Peyer's patch (tissue), 4 donors: ENCODE data around the gene UBXN6. TPM values are rescaled to one million over a fixed set of nuclear protein-coding genes. Genes with fewer than 3 reads are reported as not detected.
A peak's percentile ranks its signal among the peaks of the same experiment; 100 is the strongest.

Experiments used
- DNase-seq, 3 donors: peaks; one replicate each; pipeline ENCODE4 v3.0.0-alpha.2; 2017 to 2019
- H3K27ac ChIP-seq, 4 donors: fragments of 200-600 bp; sonication (generic); one replicate each; pipeline ENCODE4 v1.5.1; 2016 to 2019
- H3K27me3 ChIP-seq, 2 donors: fragments of 200-600 bp; sonication (generic); one replicate each; pipeline ENCODE4 v1.5.1; 2019
- H3K36me3 ChIP-seq, 3 donors: fragments of 200-600 bp; sonication (generic); one replicate each; pipeline ENCODE4 v1.5.1; 2016 to 2019
- H3K4me1 ChIP-seq, 4 donors: fragments of 200-600 bp; sonication (generic); one replicate each; pipeline ENCODE4 v1.5.1; 2016 to 2019
- H3K4me3 ChIP-seq, 4 donors: fragments of 200-600 bp; sonication (generic); 1 replicate in 3 of 4; 2 replicates in 1 of 4; pipeline ENCODE4 v1.5.1; 2016 to 2019; ENCODE audit warnings: mild to moderate bottlenecking in 1 of 4
- H3K9me3 ChIP-seq, 4 donors: fragments of 200-600 bp; sonication (generic); one replicate each; pipeline ENCODE4 v1.5.1; 2016 to 2019; ENCODE audit warnings: mild to moderate bottlenecking in 1 of 4
- CTCF ChIP-seq, 6 experiments: fragments of 450-650 bp in 4 of 6; fragments of 200-600 bp in 2 of 6; sonication (generic) in 1 of 6; IDR thresholded peaks; one replicate each; pipeline ENCODE4 v1.5.1; 2017 to 2019; ENCODE audit warnings: antibody characterized with exemption in 6 of 6, mild to moderate bottlenecking in 3 of 6, moderate library complexity in 1 of 6
- POLR2A ChIP-seq, 2 donors: fragments of 450-650 bp; IDR thresholded peaks; one replicate each; pipeline ENCODE4 v1.5.1; 2017; ENCODE audit warnings: antibody characterized with exemption in 2 of 2, mild to moderate bottlenecking in 2 of 2, moderate library complexity in 2 of 2
- total RNA-seq, 4 donors: library from RNA; depleted of rRNA; stranded (reverse); fragments of >200 nt; gene quantifications; one replicate each; pipeline ENCODE4 v1.1.0, GENCODE V29; 2016

The UBXN6 gene
- total RNA-seq, 4 donors from 2014 or later = 94.9 to 178 (median 163) TPM

DNA sequence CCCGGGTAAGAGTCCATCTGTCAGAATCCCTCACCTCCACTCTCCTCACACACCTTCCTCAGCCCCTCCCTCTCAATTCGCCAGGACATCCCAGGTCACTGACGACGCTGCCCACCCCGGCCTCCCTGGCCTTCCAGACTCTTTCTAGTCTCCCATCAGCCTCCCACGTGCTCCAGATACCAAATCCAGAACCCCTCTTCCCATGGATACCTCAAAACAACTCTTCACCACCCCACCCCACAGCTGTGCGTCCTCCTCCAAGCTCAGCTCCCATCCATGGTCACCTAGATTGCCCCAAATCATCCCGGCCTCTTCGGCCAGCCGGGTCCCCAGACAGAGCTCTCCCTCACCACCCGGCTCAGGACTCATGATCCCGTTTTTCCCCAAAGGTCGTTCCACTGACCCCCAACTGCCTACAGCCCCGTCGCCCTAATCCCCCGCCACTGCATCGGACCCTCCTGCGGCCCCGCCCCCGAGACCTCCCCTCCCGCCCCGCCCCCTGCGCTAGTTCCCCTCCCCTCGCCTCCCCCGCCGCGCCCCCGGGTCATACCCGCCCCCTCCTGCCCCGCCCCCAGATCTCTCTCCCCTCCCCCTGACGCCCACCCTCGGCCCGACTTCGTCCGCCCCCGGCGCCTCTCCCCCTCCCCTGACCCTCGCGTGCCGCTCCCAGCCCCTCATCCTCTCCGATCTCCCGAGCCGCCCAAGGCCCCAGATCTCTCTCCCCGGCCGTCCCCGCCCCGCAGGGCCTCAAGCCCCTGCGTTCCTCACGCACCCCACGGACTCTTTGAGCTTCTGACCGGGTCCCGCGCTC is 546 bp downstream of the UBXN6 start:
- Histone ChIP-seq H3K27me3 (no peaks in the 10 kb centered on the region), H3K4me1 (peaks cover 0 to 18% (median 8%) of the 10 kb centered on the region in 4 donors), H3K9me3 (no peaks in the 10 kb centered on the region), H3K4me3 (peak overlapping the region; percentile 70 to 89 (median 78)), H3K36me3 (peaks cover 0 to 24% (median 0%) of the 10 kb centered on the region in 3 donors), H3K27ac (peak overlapping the region; percentile 80 to 89 (median 86))
- peak in 2 of 3 donors; percentile 58 to 65 for DNase-seq
- TF ChIP-seq CTCF (IDR thresholded peaks at IDR 0.05) (no peak), POLR2A (IDR thresholded peaks at IDR 0.05) (no peak)

DNA sequence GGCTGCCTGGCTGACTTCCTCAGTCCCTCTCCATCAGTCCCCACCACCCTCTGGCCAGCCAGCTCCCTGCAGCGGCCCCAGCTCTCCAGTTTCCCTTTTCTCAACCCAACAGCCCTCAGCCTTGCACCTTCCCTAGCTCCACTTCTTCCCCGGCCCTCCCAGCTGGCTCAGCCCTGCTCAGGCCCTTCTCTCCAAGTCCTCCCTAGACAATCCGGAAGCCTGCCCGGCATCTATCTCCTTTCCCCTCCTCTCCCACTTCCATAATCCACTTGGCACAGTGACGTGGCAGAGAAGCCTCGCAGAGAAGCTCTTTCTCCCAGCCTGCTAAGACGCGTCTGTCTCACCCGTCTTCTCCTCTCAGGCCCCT is 1.1 kb downstream of the UBXN6 start:
- H3K27ac ChIP-seq = peak overlapping the region; percentile 80 to 89 (median 86)
- H3K9me3 ChIP-seq = no peaks in the 10 kb centered on the region
- H3K36me3 ChIP-seq = peaks cover 0 to 30% (median 0%) of the 10 kb centered on the region in 3 donors
- H3K4me1 ChIP-seq = peaks cover 0 to 18% (median 8%) of the 10 kb centered on the region in 4 donors
- DNase-seq = no peak
- TF ChIP-seq CTCF (IDR thresholded peaks at IDR 0.05) (no peak), POLR2A (IDR thresholded peaks at IDR 0.05) (no peak)
- H3K27me3 ChIP-seq = no peaks in the 10 kb centered on the region
- peak overlapping the region; percentile 70 to 89 (median 78) for H3K4me3 ChIP-seq

DNA sequence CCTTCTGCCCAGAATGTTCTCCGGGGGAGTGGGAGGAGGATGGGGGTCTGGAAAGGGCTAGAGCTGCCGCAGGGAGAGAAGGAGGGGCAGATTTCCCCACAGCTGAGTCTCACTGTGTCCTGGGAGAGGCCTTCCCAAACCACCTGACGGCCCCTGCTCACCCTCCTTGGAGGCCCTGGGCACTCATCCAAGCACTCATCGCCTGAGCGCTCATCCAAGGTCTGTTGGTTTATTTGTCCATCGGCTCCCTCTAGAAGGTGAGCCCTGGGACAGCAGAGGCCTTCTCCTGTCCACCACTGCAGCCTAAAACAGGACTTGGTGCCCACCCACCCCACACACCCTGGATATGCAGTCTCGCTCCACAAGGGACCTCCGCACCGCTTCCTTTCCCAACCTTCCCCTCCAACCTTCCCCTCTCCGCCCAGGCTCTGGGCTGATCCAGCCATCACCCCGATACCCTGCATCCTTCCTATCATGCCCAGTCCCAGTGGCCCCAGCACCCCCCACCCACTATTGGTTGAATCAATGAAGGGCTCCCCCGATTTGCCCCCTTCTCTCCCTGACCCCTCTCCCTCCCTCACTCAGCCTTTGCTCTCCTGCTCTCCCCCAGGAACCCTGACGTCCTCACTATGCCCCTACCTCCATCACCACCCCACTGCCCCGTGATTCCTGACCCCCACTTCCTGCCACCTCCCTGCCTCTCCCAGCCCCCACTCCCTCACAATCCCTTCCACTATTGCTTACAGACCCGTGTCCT is 1.7 kb downstream of the UBXN6 start:
- peak overlapping the region; percentile 80 to 89 (median 86) for H3K27ac ChIP-seq
- TF ChIP-seq POLR2A (IDR thresholded peaks at IDR 0.05) (no peak), CTCF (IDR thresholded peaks at IDR 0.05) (no peak)
- peaks cover 0 to 35% (median 0%) of the 10 kb centered on the region in 3 donors for H3K36me3 ChIP-seq
- no peak for DNase-seq
- no peaks in the 10 kb centered on the region for H3K27me3 ChIP-seq
- peak overlapping the region in 2 of 4 donors; percentile 70 to 81 for H3K4me3 ChIP-seq
- H3K9me3 ChIP-seq = no peaks in the 10 kb centered on the region
- peaks cover 0 to 18% (median 8%) of the 10 kb centered on the region in 4 donors for H3K4me1 ChIP-seq

GRCh38 chr19:4454747-4455718 is 2.6 kb downstream of the UBXN6 start:
- Histone ChIP-seq H3K4me1 (peaks cover 0 to 18% (median 8%) of the 10 kb centered on the region in 4 donors), H3K9me3 (no peaks in the 10 kb centered on the region), H3K36me3 (peaks cover 0 to 43% (median 0%) of the 10 kb centered on the region in 3 donors), H3K4me3 (peak overlapping the region in 1 of 4 donors; percentile 81), H3K27ac (peak overlapping the region in 2 of 4 donors; percentile 9 to 89), H3K27me3 (no peaks in the 10 kb centered on the region)
- TF ChIP-seq CTCF (IDR thresholded peaks at IDR 0.05) = no peak
- TF ChIP-seq POLR2A (IDR thresholded peaks at IDR 0.05) = no peak
- no peak for DNase-seq
